ENCODE results near the gene PTPRE.

The PTPRE gene

GRCh38 chr10:127908106-127908958 lies 1.4 kb downstream of the PTPRE start:
- DNase-seq, result no peak

GRCh38 chr10:127908959-127909267 lies 2.0 kb downstream of the PTPRE start:
- no peak for DNase-seq

- DNase-seq, result no peak
These were observed 3.0 kb downstream of the PTPRE start for GRCh38 chr10:127909716-127910463.

GRCh38 chr10:127910464-127910770 lies 3.5 kb downstream of the PTPRE start:
- no peak for DNase-seq

- no peak for DNase-seq
These were observed 4.4 kb downstream of the PTPRE start for GRCh38 chr10:127911218-127911866.

GRCh38 chr10:127911867-127912257 lies 5.0 kb downstream of the PTPRE start:
- DNase-seq, result no peak

GRCh38 chr10:127912607-127913367 lies 5.9 kb downstream of the PTPRE start:
- no peak for DNase-seq

GRCh38 chr10:127913368-127913759 lies 6.5 kb downstream of the PTPRE start:
- no peak for DNase-seq

GRCh38 chr10:127915324-127915723 lies 8.4 kb downstream of the PTPRE start:
- no peak for DNase-seq

- no peak for DNase-seq
These were observed 9.9 kb downstream of the PTPRE start for GRCh38 chr10:127916826-127917225.

GRCh38 chr10:127918572-127918971 lies 11.7 kb downstream of the PTPRE start:
- no peak for DNase-seq

GRCh38 chr10:127919418-127920271 lies 12.7 kb downstream of the PTPRE start:
- no peak for DNase-seq

- DNase-seq, result no peak
These were observed 13.6 kb downstream of the PTPRE start for GRCh38 chr10:127920306-127921074.

GRCh38 chr10:127921075-127921752 lies 14.3 kb downstream of the PTPRE start:
- no peak for DNase-seq

GRCh38 chr10:127921753-127922145 lies 14.8 kb downstream of the PTPRE start:
- DNase-seq, result no peak

- no peak for DNase-seq
These were observed 15.3 kb downstream of the PTPRE start for GRCh38 chr10:127922206-127922605.

- no peak for DNase-seq
These were observed 15.9 kb downstream of the PTPRE start for GRCh38 chr10:127922675-127923366.

- DNase-seq, result no peak
These were observed 16.7 kb downstream of the PTPRE start for GRCh38 chr10:127923646-127924045.

GRCh38 chr10:127925471-127926207 lies 18.7 kb downstream of the PTPRE start:
- no peak for DNase-seq

GRCh38 chr10:127926455-127926854 lies 19.6 kb downstream of the PTPRE start:
- no peak for DNase-seq
